ENCODE data around the gene ADSS1. TPM values are rescaled to one million over a fixed set of nuclear protein-coding genes. Genes with fewer than 3 reads are reported as not detected.

ADSS1 gene
- total RNA-seq, 1 experiment from 2014 or later = 0.34 TPM

GRCh38 chr14:104709387-104710039, 14.5 kb upstream of the ADSS1 start:
- Histone ChIP-seq H3K36me3 (peaks cover 80% of the 10 kb centered on the region), H3K9me3 (replicated peaks) (no peaks in the 10 kb centered on the region), H3K27me3 (replicated peaks) (no peaks in the 10 kb centered on the region), H3K27ac (no peak overlapping the region), H3K4me3 (no peak overlapping the region), H3K4me1 (replicated peaks) (peaks cover 4% of the 10 kb centered on the region; the same call in 1 of the 2 replicates)
- no peak for DNase-seq (ENCODE audit: low read depth in 1 of 2, low spot score in 2 of 2)

- H3K27ac ChIP-seq = no peak overlapping the region
- no peak for DNase-seq (ENCODE audit: low read depth in 1 of 2, low spot score in 2 of 2)
- H3K4me3 ChIP-seq = no peak overlapping the region
- peaks cover 4% of the 10 kb centered on the region; the same call in 1 of the 2 replicates for H3K4me1 ChIP-seq (replicated peaks)
- H3K36me3 ChIP-seq = peaks cover 80% of the 10 kb centered on the region
- no peaks in the 10 kb centered on the region for H3K9me3 ChIP-seq (replicated peaks)
- no peaks in the 10 kb centered on the region for H3K27me3 ChIP-seq (replicated peaks)
Observed at GRCh38 chr14:104710071-104710735, 13.8 kb upstream of the ADSS1 start.

GRCh38 chr14:104712881-104713734, 10.9 kb upstream of the ADSS1 start:
- no peak overlapping the region for H3K4me3 ChIP-seq
- peaks cover 83% of the 10 kb centered on the region for H3K36me3 ChIP-seq
- no peak for DNase-seq (ENCODE audit: low read depth in 1 of 2, low spot score in 2 of 2)
- no peaks in the 10 kb centered on the region for H3K27me3 ChIP-seq (replicated peaks)
- H3K27ac ChIP-seq = no peak overlapping the region
- no peaks in the 10 kb centered on the region for H3K9me3 ChIP-seq (replicated peaks)
- H3K4me1 ChIP-seq (replicated peaks) = peaks cover 4% of the 10 kb centered on the region; the same call in 1 of the 2 replicates

GRCh38 chr14:104714066-104714465, 10.0 kb upstream of the ADSS1 start:
- Histone ChIP-seq H3K4me1 (replicated peaks) (no peaks in the 10 kb centered on the region; the same call in 1 of the 2 replicates), H3K27ac (no peak overlapping the region), H3K36me3 (peaks cover 83% of the 10 kb centered on the region), H3K9me3 (replicated peaks) (no peaks in the 10 kb centered on the region), H3K4me3 (no peak overlapping the region), H3K27me3 (replicated peaks) (no peaks in the 10 kb centered on the region)
- DNase-seq (ENCODE audit: low read depth in 1 of 2, low spot score in 2 of 2) = no peak

GRCh38 chr14:104714681-104715080, 9.3 kb upstream of the ADSS1 start:
- no peak for DNase-seq (ENCODE audit: low read depth in 1 of 2, low spot score in 2 of 2)
- Histone ChIP-seq H3K36me3 (peaks cover 80% of the 10 kb centered on the region), H3K27me3 (replicated peaks) (no peaks in the 10 kb centered on the region), H3K27ac (no peak overlapping the region), H3K4me3 (no peak overlapping the region), H3K4me1 (replicated peaks) (no peaks in the 10 kb centered on the region), H3K9me3 (replicated peaks) (no peaks in the 10 kb centered on the region)

GRCh38 chr14:104715416-104715815, 8.6 kb upstream of the ADSS1 start:
- Histone ChIP-seq H3K27me3 (replicated peaks) (no peaks in the 10 kb centered on the region), H3K36me3 (peaks cover 73% of the 10 kb centered on the region)

GRCh38 chr14:104715871-104716270, 8.2 kb upstream of the ADSS1 start:
- Histone ChIP-seq H3K4me1 (replicated peaks) (no peaks in the 10 kb centered on the region), H3K27ac (no peak overlapping the region), H3K4me3 (no peak overlapping the region), H3K9me3 (replicated peaks) (no peaks in the 10 kb centered on the region), H3K36me3 (peaks cover 68% of the 10 kb centered on the region), H3K27me3 (replicated peaks) (no peaks in the 10 kb centered on the region)
- no peak for DNase-seq (ENCODE audit: low read depth in 1 of 2, low spot score in 2 of 2)

More at GRCh38 chr14:104715416-104715815, 8.6 kb upstream of the ADSS1 start:
- Histone ChIP-seq H3K4me3 (no peak overlapping the region), H3K27ac (no peak overlapping the region), H3K4me1 (replicated peaks) (no peaks in the 10 kb centered on the region), H3K9me3 (replicated peaks) (no peaks in the 10 kb centered on the region)
- DNase-seq (ENCODE audit: low read depth in 1 of 2, low spot score in 2 of 2) = no peak

GRCh38 chr14:104717137-104717536, 6.9 kb upstream of the ADSS1 start:
- Histone ChIP-seq H3K4me1 (replicated peaks) (no peaks in the 10 kb centered on the region), H3K36me3 (peaks cover 61% of the 10 kb centered on the region), H3K9me3 (replicated peaks) (no peaks in the 10 kb centered on the region), H3K4me3 (no peak overlapping the region), H3K27me3 (replicated peaks) (no peaks in the 10 kb centered on the region), H3K27ac (no peak overlapping the region)
- DNase-seq (ENCODE audit: low read depth in 1 of 2, low spot score in 2 of 2) = no peak

- Histone ChIP-seq H3K27ac (no peak overlapping the region), H3K4me1 (replicated peaks) (no peaks in the 10 kb centered on the region), H3K9me3 (replicated peaks) (no peaks in the 10 kb centered on the region), H3K4me3 (no peak overlapping the region), H3K27me3 (replicated peaks) (no peaks in the 10 kb centered on the region), H3K36me3 (peaks cover 56% of the 10 kb centered on the region)
- DNase-seq (ENCODE audit: low read depth in 1 of 2, low spot score in 2 of 2) = no peak
Observed at GRCh38 chr14:104717646-104718045, 6.4 kb upstream of the ADSS1 start.

GRCh38 chr14:104718147-104718546, 5.9 kb upstream of the ADSS1 start:
- peaks cover 51% of the 10 kb centered on the region for H3K36me3 ChIP-seq
- H3K27me3 ChIP-seq (replicated peaks) = no peaks in the 10 kb centered on the region
- no peak overlapping the region for H3K4me3 ChIP-seq
- H3K27ac ChIP-seq = no peak overlapping the region
- no peak for DNase-seq (ENCODE audit: low read depth in 1 of 2, low spot score in 2 of 2)
- H3K4me1 ChIP-seq (replicated peaks) = no peaks in the 10 kb centered on the region
- H3K9me3 ChIP-seq (replicated peaks) = no peaks in the 10 kb centered on the region

- H3K27me3 ChIP-seq (replicated peaks) = no peaks in the 10 kb centered on the region
- DNase-seq (ENCODE audit: low read depth in 1 of 2, low spot score in 2 of 2) = no peak
- no peak overlapping the region for H3K27ac ChIP-seq
- peaks cover 44% of the 10 kb centered on the region for H3K36me3 ChIP-seq
- H3K9me3 ChIP-seq (replicated peaks) = no peaks in the 10 kb centered on the region
- peaks cover 6% of the 10 kb centered on the region for H3K4me1 ChIP-seq (replicated peaks)
- H3K4me3 ChIP-seq = no peak overlapping the region
Observed at GRCh38 chr14:104718871-104719270, 5.2 kb upstream of the ADSS1 start.

- H3K27me3 ChIP-seq (replicated peaks) = no peaks in the 10 kb centered on the region
- H3K27ac ChIP-seq = no peak overlapping the region
- no peak for DNase-seq (ENCODE audit: low read depth in 1 of 2, low spot score in 2 of 2)
- H3K4me3 ChIP-seq = no peak overlapping the region
- H3K9me3 ChIP-seq (replicated peaks) = no peaks in the 10 kb centered on the region
- H3K4me1 ChIP-seq (replicated peaks) = peaks cover 7% of the 10 kb centered on the region
- peaks cover 39% of the 10 kb centered on the region for H3K36me3 ChIP-seq
Observed at GRCh38 chr14:104719343-104719742, 4.7 kb upstream of the ADSS1 start.

- Histone ChIP-seq H3K36me3 (peaks cover 17% of the 10 kb centered on the region), H3K27ac (no peak overlapping the region), H3K27me3 (replicated peaks) (peaks cover 5% of the 10 kb centered on the region; the same call in 1 of the 2 replicates), H3K9me3 (replicated peaks) (no peaks in the 10 kb centered on the region), H3K4me1 (replicated peaks) (peaks cover 17% of the 10 kb centered on the region), H3K4me3 (no peak overlapping the region)
- no peak for DNase-seq (ENCODE audit: low read depth in 1 of 2, low spot score in 2 of 2)
Observed at GRCh38 chr14:104721505-104722431, 2.3 kb upstream of the ADSS1 start.
